Gastrocnemius medialis (tissue), 4 donors: ENCODE measurements around the gene IFNGR2.

Experiments used
- CTCF ChIP-seq, 5 experiments: fragments of 450-650 bp in 3 of 5; fragments of 200-600 bp in 2 of 5; sonication (generic) in 2 of 5; IDR thresholded peaks in 4 of 5; conservative IDR thresholded peaks in 1 of 5; 1 replicate in 4 of 5; 2 replicates in 1 of 5; pipeline ENCODE4 v1.5.1; 2016 to 2019; ENCODE audit warnings: antibody characterized with exemption in 5 of 5, mild to moderate bottlenecking in 3 of 5, moderate library complexity in 3 of 5
- POLR2A ChIP-seq, 2 donors: fragments of 450-650 bp; IDR thresholded peaks; one replicate each; pipeline ENCODE4 v1.6.1; 2017; ENCODE audit warnings: antibody characterized with exemption in 2 of 2, mild to moderate bottlenecking in 2 of 2, moderate library complexity in 2 of 2

DNA sequence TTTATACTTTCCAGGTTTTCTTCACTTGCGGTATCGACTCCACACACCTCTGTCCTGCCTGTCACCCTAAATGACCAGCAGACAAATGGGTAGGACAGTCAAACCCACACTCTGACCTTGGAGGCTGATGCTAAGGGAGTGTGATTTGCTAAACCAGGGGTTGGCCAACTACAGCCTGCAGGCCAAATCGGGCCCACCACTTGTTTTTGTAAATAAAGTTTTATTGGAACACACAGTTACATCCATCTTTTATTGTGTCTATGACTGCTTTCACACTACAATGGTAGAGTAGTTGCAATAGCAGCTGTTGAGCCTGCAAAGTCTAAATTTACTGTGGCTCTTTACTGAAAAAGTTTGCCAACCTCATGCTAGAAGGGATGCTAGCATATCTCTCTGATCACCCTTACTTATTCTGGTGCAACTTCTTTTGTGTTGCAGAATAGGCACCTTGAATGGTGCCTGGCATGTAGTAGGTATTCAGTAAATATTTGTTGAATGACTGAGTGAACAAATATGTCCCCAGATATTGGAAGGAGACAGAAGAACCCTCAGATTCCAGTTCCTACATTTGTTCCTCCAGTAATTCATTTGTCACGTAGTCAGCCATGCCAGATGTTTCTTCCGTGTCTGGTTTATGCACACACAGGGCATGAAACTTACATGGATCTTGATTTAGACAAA lies 18.6 kb downstream of the IFNGR2 start:
- TF ChIP-seq POLR2A (IDR thresholded peaks at IDR 0.05) (no peak), CTCF (IDR thresholded peaks at IDR 0.05 in 4 of 5, conservative IDR thresholded peaks at IDR 0.05 in 1 of 5) (no peak)
